WTC11 (cell line): ENCODE measurements around the gene SUPT4H1.

ENCODE experiments used
- ATF3 ChIP-seq: sonication (generic); formaldehyde crosslinking; conservative IDR thresholded peaks from 2 replicates; pipeline ENCODE4 v1.8.1; 2022; ENCODE audit warnings: mild to moderate bottlenecking, missing genetic modification reagents
- CTCF ChIP-seq: fragments of 200-600 bp; IDR thresholded peaks from 2 replicates; pipeline ENCODE4 v1.8.0; 2022; ENCODE audit warnings: antibody characterized with exemption
- FOXP4 ChIP-seq: sonication (generic); formaldehyde crosslinking; IDR thresholded peaks from 2 replicates; pipeline ENCODE4 v1.8.0; 2022; ENCODE audit warnings: mild to moderate bottlenecking, missing genetic modification reagents
- GRHL2 ChIP-seq: fragments of 250-450 bp; sonication (Bioruptor Pico); IDR thresholded peaks from 2 replicates; pipeline ENCODE4 v1.8.0; 2022; ENCODE audit warnings: mild to moderate bottlenecking, moderate library complexity; ENCODE audit not compliant: insufficient replicate concordance, severe bottlenecking
- HMGXB4 ChIP-seq: sonication (generic); formaldehyde crosslinking; IDR thresholded peaks from 2 replicates; pipeline ENCODE4 v1.8.1; 2023; ENCODE audit warnings: mild to moderate bottlenecking, moderate library complexity, missing genetic modification reagents
- IRF1 ChIP-seq: sonication (generic); formaldehyde crosslinking; IDR thresholded peaks from 2 replicates; pipeline ENCODE4 v1.8.0; 2023; ENCODE audit warnings: missing genetic modification reagents
- USF2 ChIP-seq: sonication (generic); formaldehyde crosslinking; IDR thresholded peaks from 2 replicates; pipeline ENCODE4 v1.8.1; 2023; ENCODE audit warnings: mild to moderate bottlenecking, missing genetic modification reagents, moderate library complexity

GRCh38 chr17:58313815-58314705 lies 37.9 kb downstream of the SUPT4H1 start:
- TF ChIP-seq HMGXB4 (CRISPR knock-in tag) (no peak), ATF3 (CRISPR knock-in tag) (no peak), CTCF (no peak), USF2 (CRISPR knock-in tag) (no peak), IRF1 (CRISPR knock-in tag) (no peak), GRHL2 (CRISPR knock-in tag) (no peak), FOXP4 (no peak)
